ENCODE results near the gene TUBG1. TPM values are rescaled to one million over a fixed set of nuclear protein-coding genes. Genes with fewer than 3 reads are reported as not detected.
A peak's percentile ranks its signal among the peaks of the same experiment; 100 is the strongest.

Gene TUBG1
- total and polyA plus RNA-seq, 9 of the 15 experiments (the other 6 are each of a cell fraction or from before 2014, with no cell fraction given): 33.1 to 147 (median 66.0) TPM

GRCh38 chr17:42623732-42624596 is 14.5 kb downstream of the TUBG1 start (continued):
- TF ChIP-seq CSDE1 (IDR thresholded peaks at IDR 0.05) (no peak), ZNF551 (CRISPR knock-in tag; IDR thresholded peaks at IDR 0.05) (no peak), DIDO1 (tag; IDR thresholded peaks at IDR 0.05; ENCODE audit: low read depth) (no peak), ZNF197 (CRISPR knock-in tag; IDR thresholded peaks at IDR 0.05; ENCODE audit: low read depth) (no peak), TAF9B (IDR thresholded peaks at IDR 0.05; ENCODE audit: partially characterized antibody) (peak; percentile 56), BRD4 (IDR thresholded peaks at IDR 0.05) (no peak), TGIF2 (CRISPR knock-in tag; IDR thresholded peaks at IDR 0.05) (no peak), ELF4 (CRISPR knock-in tag; IDR thresholded peaks at IDR 0.05) (no peak), L3MBTL2 (IDR thresholded peaks at IDR 0.05) (peak; percentile 31; the same call in 1 of the 2 replicates), TCF7 (IDR thresholded peaks at IDR 0.05; ENCODE audit: borderline replicate concordance) (peak; percentile 83; the same call in 1 of the 2 replicates), UBTF (IDR thresholded peaks at IDR 0.05; ENCODE audit: borderline replicate concordance in 1 of 2, low read depth in 2 of 2, low read length in 2 of 2) (no peak), NFE2L1 (tag; IDR thresholded peaks at IDR 0.05; ENCODE audit: borderline replicate concordance, low read depth) (no peak), SREBF1 (IDR thresholded peaks at IDR 0.05; ENCODE audit: borderline replicate concordance, low read depth, low read length) (no peak), MLLT1 (IDR thresholded peaks at IDR 0.05) (peak in 1 of 2 experiments; percentile 74; a peak in 1 of 4 replicates), SMAD4 (CRISPR knock-in tag; conservative IDR thresholded peaks at IDR 0.05) (peak; percentile 63; the same call in 1 of the 2 replicates), ATF1 (CRISPR knock-in tag; IDR thresholded peaks at IDR 0.05) (no peak), ATF1 (tag; IDR thresholded peaks at IDR 0.05) (no peak), E2F1 (CRISPR knock-in tag; IDR thresholded peaks at IDR 0.05) (no peak), NELFE (IDR thresholded peaks at IDR 0.05; ENCODE audit: insufficient read depth, insufficient read length) (no peak), HNRNPUL1 (IDR thresholded peaks at IDR 0.05; ENCODE audit: low read length) (no peak), PREB (CRISPR knock-in tag; IDR thresholded peaks at IDR 0.05) (no peak), SNIP1 (IDR thresholded peaks at IDR 0.05; ENCODE audit: low read depth) (no peak), SETDB1 (IDR thresholded peaks at IDR 0.05; ENCODE audit: low read length) (no peak), SIN3B (IDR thresholded peaks at IDR 0.05; ENCODE audit: low read depth) (no peak)
